Right ventricle myocardium inferior (tissue), 1 donor: Measurements from ENCODE around the gene LMBRD2. TPM values are rescaled to one million over a fixed set of nuclear protein-coding genes. Genes with fewer than 3 reads are reported as not detected.
"Not testable (repeated sequence)": the region's sequence is repeated elsewhere in the genome, so short reads cannot be mapped to it uniquely, and the experiment has no call there.

Experiments
- ATAC-seq: fragments of 200-7000 bp; cut with Tn5 transposase; one replicate; pipeline ENCODE4 v1.9.1; 2020; ENCODE audit warnings: mild to moderate bottlenecking, moderate library complexity
- DNase-seq: peaks from one replicate; pipeline ENCODE4 v3.0.0; 2021; ENCODE audit errors: missing footprints
- intact Hi-C: fragments of 100-400 bp; cut with DNase I; formaldehyde crosslinking; loops from one replicate; pipeline ENCODE4 v1.11.0; 2022
- long read RNA-seq: library from polyadenylated mRNA; unstranded; transcript quantifications from one replicate; pipeline ENCODE4 v2.0.0, GENCODE V29; 2021
- total RNA-seq: library from RNA; stranded (reverse); fragmentation: NEBNext Ultra II Directional; extraction: Animal tissue kit (Norgen Biotek cat#: 25700); gene quantifications from one replicate; pipeline ENCODE4 v1.2.1, GENCODE V29; 2021
- donor health status: DM: no; HTN: yes; CAD: no; lungs with severe emphysema.

LMBRD2 gene
- total RNA-seq: 10.4 TPM
- long read RNA-seq, full-length matches to known transcripts: 5 of 9 reads
- long read RNA-seq, partial matches to known transcripts: 0 of 9 reads
- long read RNA-seq, other reads (novel, unspliced or antisense): 4 of 9 reads

DNA sequence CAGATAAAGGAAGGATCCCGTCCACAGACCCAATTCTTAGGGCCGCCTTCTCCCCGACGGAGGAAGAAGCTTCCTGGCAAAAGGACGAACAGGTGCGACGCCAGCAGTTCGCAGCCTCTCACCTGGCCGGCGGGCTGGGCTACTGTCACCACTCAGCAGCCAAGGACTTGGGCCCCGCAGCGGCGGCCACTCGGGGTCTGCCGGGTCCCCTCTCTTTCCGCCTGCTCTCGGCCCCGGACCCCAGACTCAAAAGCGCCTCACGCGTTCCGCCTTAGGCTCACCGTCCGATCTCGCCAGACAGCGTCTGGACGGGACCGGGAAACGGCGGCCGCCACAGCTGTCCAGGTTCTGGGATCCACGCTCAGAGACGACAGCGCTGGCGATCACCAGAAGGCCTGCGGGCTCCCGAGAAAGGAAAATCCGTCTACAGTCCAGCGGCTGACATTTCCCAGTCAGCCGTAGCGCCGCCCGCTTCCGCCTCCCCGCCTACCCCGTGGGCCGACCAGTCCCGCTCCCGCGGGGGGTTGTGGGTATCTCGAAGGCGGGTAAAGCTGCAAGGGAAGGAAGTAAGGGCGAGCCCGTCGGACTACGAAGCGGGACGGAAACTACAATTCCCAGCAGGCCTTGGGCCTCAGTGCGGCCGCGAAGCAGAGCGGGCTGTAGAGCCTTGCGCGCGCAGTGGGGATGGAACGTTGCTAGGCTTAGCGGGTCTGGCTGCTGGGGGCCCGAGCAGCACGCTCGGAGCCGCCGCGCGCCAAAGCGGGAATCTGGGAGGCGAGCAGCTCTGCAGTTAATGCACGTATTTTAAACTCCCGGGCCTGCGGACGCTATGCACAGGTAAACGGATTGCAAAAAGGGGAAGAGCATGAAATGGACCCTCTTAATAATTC is at the start of gene LMBRD2, which contains the start of gene SKP2:
Gene LMBRD2 (minus strand): TSS at position 454 of the 890 bp plus-strand sequence. CDS start 8,538 bp downstream, outside the sequence.
Gene SKP2 (plus strand): TSS at position 678 of the 890 bp plus-strand sequence. CDS start 152 bp downstream, at position 830.
- intact Hi-C loops: loop anchor here (5.0 kb wide), 1 partner anchor 91 kb away; the partner anchor contains the start of gene NADK2
- peak; percentile 99 for DNase-seq
- peak; percentile 100 for ATAC-seq

DNA sequence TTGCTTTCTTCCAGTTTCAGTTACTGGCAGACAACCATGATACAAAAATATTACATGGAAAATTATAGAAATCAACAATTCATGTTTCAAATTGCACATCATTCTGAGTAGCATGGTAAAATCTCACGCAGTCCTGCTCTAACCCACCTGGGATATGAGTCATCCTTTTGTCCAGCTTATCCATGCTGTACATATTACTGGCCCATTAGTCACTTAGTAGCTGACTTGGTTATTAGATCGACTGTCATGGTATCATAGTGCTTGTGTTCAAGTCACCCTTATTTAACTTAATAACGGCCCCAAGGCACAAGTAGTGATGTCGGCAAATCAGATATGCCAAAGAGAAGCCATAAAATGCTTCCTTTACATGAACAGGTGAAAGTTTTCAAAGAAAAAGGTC is 48.8 kb upstream of the LMBRD2 start:
- ATAC-seq: no peak
- intact Hi-C loops: no loop called here
- no peak for DNase-seq

GRCh38 chr5:36199620-36200019 is 47.9 kb upstream of the LMBRD2 start:
- DNase-seq: no peak
- intact Hi-C loops: no loop called here
- no peak for ATAC-seq

DNA sequence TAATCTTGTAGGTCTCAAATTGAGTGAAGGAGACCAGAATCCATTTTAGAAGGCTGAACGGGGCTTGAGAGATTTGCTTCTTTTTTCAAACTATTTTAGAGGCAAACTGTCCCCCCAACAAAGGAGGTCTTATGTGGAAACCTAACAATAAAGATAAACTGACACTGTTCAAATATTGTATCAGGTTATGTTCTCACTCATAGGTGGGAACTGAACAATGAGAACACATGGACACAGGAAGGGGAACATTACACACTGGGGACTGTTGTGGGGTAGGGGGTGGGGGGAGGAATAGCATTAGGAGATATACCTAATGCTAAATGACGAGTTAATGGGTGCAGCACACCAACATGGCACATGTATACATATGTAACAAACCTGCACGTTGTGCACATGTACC is 47.1 kb upstream of the LMBRD2 start:
- ATAC-seq, intact Hi-C loops, DNase-seq: not testable (repeated sequence)

GRCh38 chr5:36198281-36198680 is 46.6 kb upstream of the LMBRD2 start:
- DNase-seq (no peak), ATAC-seq (no peak)
- intact Hi-C loops: no loop called here

DNA sequence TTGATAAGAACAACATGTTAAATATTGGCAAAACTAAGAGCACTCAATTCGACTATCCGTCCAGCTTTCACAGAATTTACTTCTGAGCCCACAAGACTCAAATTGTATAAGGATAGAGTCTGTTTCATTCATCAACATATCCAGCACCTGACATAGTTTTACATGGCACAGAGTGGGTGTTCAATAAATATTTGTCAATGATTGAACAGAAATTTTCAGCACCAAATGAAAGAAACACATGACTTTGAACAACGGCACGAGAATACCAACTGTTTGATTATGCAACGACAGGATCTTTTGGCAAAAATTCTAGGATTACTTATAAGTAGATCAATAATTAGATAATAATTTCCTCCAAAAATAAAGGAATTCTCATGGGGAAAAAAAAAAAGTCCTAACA is 42.1 kb upstream of the LMBRD2 start:
- intact Hi-C loops: no loop called here
- ATAC-seq (no peak), DNase-seq (no peak)

DNA sequence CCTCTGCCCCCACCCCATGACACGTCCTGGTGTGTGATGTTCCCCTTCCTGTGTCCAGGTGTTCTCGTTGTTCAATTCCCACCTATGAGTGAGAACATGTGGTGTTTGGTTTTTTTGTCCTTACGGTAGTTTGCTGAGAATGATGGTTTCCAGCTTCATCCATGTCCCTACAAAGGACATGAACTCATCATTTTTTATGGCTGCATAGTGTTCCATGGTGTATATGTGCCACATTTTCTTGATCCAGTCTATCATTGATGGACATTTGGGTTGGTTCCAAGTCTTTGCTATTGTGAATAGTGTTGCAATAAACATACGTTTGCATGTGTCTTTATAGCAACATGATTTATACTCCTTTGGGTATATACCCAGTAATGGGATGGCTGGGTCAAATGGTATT is 32.7 kb upstream of the LMBRD2 start:
- ATAC-seq, DNase-seq, intact Hi-C loops: not testable (repeated sequence)

- intact Hi-C loops: no loop called here
- no peak for DNase-seq
These were observed 30.1 kb upstream of the LMBRD2 start for GRCh38 chr5:36181774-36182173.

GRCh38 chr5:36180556-36181350 is 29.1 kb upstream of the LMBRD2 start:
- intact Hi-C loops: no loop called here

More at GRCh38 chr5:36181774-36182173, 30.1 kb upstream of the LMBRD2 start:
- ATAC-seq: no peak

DNA sequence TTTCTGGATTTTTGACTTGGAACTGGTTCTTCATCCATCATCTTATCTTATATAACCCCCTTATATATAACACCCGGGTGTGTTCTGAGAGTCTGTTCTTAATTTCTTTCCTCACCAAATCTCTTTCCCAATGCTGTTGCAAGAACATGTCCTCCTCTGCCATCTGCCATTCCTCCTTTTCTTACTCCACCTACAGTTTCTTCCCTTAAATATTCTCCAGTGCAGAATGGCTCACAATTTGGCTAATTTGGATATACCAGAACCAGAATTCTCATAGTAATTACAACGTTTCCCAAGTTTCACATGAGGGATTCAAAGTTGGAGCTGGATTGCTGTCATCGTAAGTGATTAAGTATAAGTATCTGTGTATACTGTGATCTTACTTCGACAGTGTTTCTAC is 28.3 kb upstream of the LMBRD2 start:
- no peak for DNase-seq
- intact Hi-C loops: loop anchor here (5.0 to 10.0 kb wide), 2 partner anchors 122 to 515 kb away; partner anchors contain the start of gene RANBP3L

More at GRCh38 chr5:36180556-36181350, 29.1 kb upstream of the LMBRD2 start:
- ATAC-seq: no peak
- no peak for DNase-seq

DNA sequence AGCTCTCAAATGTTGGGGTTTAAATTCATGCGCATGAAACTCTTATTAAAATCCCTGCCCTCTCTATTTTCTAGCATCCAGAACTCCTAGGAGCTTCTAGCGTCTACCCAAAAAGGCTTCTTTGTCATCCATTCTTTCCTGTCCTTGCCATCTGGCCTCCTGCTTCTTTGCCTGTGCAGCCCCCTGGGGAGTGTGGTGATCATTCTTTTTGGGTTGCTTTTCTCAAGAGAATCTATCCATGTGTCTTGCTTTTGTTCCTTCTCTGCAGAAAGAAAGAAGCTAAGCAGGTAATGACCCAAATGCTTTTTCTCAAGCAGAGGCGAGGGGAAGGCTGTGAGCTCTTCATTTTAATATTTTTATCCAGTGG is 26.8 kb upstream of the LMBRD2 start:
- DNase-seq (no peak), ATAC-seq (no peak)
- intact Hi-C loops: loop anchor here (5.0 to 10.0 kb wide), 2 partner anchors 124 to 516 kb away; partner anchors contain the start of gene RANBP3L

More for the DNA sequence above, 28.3 kb upstream of the LMBRD2 start:
- no peak for ATAC-seq

DNA sequence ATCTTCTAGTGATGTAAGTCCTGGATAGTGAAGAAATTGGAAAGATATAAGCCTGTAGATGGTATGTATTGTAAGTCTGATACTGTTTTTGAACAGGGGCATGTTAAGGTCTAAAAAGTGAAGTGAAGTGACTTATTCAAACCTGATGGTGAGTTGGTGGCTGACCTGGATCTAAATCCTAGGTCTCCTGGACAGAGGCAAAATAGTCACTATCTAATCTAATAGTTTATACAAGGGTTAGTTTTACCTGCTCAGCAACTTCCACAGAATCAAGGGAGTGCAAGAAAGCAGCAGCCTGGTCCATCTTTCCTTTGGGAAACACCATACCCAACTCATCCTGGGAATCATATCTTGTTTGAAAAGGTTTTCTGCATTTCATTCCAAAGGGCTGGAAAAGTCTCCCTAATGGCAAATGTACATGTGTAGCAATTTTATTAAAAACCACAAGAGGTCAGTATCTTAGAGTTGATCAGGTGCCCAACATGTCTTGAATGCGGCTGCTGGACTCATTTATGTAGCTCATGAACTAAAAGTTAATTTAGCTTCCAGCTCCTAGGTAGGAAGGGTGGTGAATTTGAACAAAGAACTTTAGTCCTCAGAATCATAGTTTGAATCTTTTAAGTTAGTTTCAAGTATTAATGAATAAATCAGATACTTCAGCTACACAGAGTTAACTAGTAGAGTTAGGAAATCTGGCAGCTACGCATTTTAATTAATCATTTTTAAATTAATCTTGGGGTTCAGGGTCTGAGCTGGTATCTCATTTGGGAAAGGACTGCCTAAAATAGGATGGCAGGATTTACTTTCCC is 26.2 kb upstream of the LMBRD2 start:
- no peak for ATAC-seq
- DNase-seq: no peak
- intact Hi-C loops: loop anchor here (5.0 to 10.0 kb wide), 2 partner anchors 124 to 517 kb away; partner anchors contain the start of gene RANBP3L

GRCh38 chr5:36177154-36177553 is 25.5 kb upstream of the LMBRD2 start:
- intact Hi-C loops: loop anchor here (5.0 to 10.0 kb wide), 2 partner anchors 125 to 518 kb away; partner anchors contain the start of gene RANBP3L
- ATAC-seq: no peak
- DNase-seq: no peak

- intact Hi-C loops: loop anchor here (5.0 to 10.0 kb wide), 2 partner anchors 127 to 520 kb away; partner anchors contain the start of gene RANBP3L
- ATAC-seq: no peak
- DNase-seq: no peak
These were observed 23.4 kb upstream of the LMBRD2 start for GRCh38 chr5:36175043-36175442.

DNA sequence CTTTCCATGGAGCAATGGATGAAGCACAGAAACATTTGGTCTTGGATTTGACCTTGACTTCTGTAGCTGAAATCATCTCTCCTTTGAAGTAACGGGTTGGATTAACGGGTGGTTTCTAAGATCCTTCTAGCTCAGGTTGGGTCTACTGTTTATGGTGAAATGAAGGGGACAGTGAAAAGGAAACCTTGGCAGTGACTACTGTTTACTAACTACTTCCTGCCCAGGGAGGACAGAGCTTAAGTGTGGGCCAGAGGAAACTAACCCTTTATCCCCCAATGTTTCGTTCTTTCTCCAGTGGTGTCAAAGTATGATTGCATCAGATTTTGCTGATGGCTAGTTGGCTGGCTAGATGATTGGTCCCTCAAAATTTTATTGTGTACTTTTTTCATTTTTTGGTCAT is 22.4 kb upstream of the LMBRD2 start:
- intact Hi-C loops: loop anchor here (10.0 kb wide), 1 partner anchor 521 kb away; no protein-coding TSS in a partner anchor
- ATAC-seq (no peak), DNase-seq (no peak)

DNA sequence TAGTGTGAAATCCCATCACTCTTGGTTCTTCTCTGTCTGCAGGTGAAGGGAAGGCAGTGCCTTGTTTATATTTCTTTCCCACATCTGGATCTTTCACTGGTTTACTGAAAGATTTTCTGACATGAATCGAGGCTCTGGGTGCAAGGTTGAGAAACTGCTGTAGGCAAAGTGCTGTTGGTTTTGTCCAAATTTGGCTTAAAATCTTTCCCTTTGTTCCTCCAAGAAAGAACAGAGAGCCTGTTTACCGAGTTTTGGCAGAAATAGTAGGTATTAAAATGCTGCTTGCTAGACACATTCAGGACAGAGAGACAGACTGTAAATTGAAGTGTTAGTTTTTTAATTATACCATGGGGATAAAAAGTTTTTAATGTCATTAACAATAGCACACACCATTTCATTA is 21.7 kb upstream of the LMBRD2 start:
- ATAC-seq (no peak), DNase-seq (no peak)
- intact Hi-C loops: loop anchor here (10.0 kb wide), 1 partner anchor 521 kb away; no protein-coding TSS in a partner anchor

DNA sequence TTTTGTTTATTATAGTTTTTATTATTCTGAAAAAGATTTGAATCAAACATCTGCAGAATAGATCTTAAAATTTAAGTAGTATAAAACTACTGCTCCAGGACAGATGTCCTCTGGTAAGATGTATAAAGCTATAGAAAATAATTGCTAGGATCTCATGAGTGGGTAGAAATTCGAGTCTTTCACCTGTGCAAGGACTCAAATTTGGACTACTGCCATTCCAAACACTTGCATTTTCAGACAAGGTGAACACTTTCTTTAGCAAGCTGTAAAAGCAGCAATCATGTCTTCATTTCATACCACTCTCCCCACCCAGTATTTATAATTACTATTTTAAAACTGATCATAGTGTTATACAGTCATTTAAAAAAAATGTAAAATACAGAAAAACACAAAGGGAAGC is 20.9 kb upstream of the LMBRD2 start:
- ATAC-seq: no peak
- no peak for DNase-seq
- intact Hi-C loops: loop anchor here (10.0 kb wide), 1 partner anchor 522 kb away; no protein-coding TSS in a partner anchor
